HG03064 (cell line): ENCODE results near the gene PLAC9.
"Not testable (repeated sequence)": the region's sequence is repeated elsewhere in the genome, so short reads cannot be mapped to it uniquely, and the experiment has no call there.

Experiments
- ATAC-seq: cut with Tn5 transposase; IDR thresholded peaks from one replicate; pipeline ENCODE4 v1.9.1; 2021; ENCODE audit warnings: low read depth; ENCODE audit not compliant: unreplicated experiment

The PLAC9 gene

DNA sequence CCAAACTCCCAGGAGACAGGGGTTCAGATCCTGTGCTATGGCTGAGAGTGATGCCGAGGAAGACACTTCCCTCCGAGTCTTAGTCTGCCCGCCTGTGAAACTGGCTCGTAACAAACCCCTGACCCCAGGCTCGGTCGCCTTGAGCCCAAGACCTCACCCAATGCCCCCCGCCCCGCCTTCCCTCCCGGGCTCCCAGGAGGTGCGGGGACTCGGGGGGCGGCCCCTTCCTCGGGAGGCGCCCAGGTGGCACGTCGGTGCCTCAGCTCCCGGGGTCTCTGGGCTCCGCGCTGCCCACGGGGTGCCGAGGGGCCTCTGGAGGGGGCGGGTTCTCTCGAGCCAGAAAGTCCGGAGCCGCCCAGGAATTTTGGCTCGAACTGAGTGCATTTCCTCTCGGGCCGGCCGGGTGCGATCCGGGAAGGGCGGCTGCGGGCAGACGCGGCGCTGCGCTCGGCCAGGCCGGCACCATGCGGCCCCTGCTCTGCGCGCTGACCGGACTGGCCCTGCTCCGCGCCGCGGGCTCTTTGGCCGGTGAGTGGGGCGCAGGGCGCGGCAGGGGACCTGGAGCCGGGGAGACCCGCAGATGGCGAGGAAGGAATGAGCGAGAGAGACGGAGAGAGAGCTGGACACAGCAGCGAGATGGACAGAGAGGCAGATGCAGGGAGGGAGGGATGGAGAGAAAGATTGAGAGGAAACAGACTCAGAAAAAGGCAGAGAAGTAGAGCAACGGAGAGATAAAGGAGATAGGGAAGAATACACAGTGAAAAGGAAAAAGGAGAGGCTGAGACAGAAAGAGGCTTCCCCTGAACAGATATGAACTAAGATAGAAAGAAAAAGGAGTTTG is at the start of gene PLAC9:
Gene PLAC9 (plus strand): TSS at position 432 of the 841 bp plus-strand sequence. CDS start 33 bp downstream, at position 465.
- no peak for ATAC-seq

DNA sequence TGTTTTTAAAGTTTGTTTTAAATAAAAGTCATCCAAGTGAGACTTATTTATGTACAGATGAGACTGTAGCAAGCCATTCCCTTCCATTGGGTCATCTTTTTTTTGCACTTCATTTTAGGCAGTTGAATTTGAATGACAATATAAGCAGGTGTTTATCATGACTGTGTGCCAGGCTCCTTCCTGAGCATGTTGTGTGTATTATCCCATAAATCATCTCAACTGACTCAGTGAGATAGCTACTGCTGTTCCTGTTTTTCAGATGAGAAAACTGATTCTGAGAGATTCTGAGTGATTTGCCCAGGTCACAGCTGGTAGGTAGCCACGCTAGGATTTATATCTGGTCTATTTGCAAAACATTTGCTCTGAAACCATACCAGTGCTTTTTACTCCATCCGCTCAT is 42.4 kb upstream of the PLAC9 start:
- ATAC-seq, result no peak

- ATAC-seq, result no peak
These were observed 38.3 kb upstream of the PLAC9 start for GRCh38 chr10:80094231-80094630.

DNA sequence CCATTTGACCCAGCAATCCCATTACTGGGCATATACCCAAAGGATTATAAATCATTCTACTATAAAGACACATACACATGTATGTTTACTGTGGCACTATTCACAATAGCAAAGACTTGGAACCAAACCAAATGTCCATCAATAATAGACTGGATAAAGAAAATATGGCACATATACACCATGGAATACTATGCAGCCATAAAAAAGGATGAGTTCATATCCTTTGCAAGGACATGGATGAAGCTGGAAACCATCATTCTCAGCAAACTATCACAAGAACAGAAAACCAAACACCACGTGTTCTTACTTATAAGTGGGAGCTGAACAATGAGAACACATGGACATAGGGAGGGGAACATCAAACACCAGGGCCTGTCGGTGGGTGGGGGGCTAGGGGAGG is 34.3 kb upstream of the PLAC9 start:
- ATAC-seq, result not testable (repeated sequence)

- not testable (repeated sequence) for ATAC-seq
These were observed 33.2 kb upstream of the PLAC9 start for GRCh38 chr10:80099295-80099694.

DNA sequence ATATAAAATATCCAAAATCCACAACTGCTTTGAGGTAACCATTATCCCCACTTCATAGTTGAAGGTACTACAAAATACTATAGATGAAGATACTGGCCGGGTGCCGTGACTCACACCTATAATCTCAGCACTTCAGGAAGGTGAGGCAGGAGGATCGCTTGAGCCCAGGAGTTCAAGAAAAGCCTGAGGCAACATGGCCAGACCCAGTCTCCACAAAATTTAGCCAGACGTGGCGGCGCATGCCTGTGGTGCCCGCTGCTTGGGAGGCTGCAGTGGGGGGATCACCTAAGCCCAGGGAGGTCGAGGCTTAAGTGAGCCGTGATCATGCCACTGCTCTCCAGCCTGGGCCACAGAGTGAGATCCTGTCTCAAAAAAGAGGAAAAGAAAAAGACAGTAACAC is 32.4 kb upstream of the PLAC9 start:
- ATAC-seq, result no peak

- no peak for ATAC-seq
These were observed 31.5 kb upstream of the PLAC9 start for GRCh38 chr10:80100861-80101695.

- no peak for ATAC-seq
These were observed 28.2 kb upstream of the PLAC9 start for GRCh38 chr10:80104066-80104926.

GRCh38 chr10:80108576-80109239 is 23.8 kb upstream of the PLAC9 start:
- no peak for ATAC-seq

GRCh38 chr10:80110986-80111385 is 21.5 kb upstream of the PLAC9 start:
- no peak for ATAC-seq

DNA sequence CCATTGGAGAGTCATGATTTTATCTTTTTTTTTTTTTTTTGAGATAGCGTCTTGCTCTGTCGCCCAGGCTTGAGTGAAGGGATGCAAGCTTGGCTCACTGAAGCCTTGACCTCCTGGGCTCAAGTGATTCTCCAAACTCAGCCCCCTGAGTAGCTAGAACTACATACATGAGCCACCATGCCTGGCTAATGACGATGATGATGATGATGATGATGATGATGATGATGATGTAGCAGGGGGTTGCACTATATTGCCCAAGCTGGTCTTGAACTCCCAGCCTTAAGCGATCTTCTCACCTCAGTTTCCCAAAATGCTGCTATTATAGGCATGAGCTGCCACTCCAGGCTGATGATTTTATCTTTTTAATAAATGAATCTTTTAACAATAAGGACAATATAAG is 13.9 kb upstream of the PLAC9 start:
- no peak for ATAC-seq

DNA sequence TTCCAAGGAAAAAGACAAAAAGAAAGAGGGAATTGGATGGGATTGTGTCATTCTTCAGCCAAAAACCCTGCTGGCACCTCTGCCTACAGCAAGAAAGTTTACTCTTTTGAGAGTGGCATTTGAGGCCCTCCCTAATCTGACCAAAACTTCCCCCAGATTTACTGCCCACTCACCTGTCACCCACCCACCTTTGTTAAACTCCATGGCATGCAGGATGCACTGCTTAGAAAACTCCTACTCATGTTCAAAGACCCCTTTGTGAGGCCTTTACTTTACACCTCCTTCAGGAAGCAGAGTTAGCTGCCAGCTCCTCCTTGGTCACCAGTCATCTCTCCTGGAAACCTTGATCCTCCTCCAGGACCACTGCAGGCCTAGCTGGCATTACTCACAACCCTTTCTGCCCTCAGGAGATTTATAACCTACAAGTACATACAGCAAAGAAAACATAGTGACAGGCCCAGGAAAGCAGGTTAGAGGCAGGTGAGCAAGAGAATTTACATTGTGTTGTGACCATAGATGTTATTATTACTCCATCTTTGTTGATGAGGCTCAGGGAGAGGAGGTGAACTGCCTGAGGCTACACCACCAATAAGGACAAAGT is 10.3 kb upstream of the PLAC9 start:
- ATAC-seq, result no peak

- no peak for ATAC-seq
These were observed 9.8 kb upstream of the PLAC9 start for GRCh38 chr10:80122746-80123145.

- ATAC-seq, result no peak
These were observed 5.7 kb upstream of the PLAC9 start for GRCh38 chr10:80126876-80127275.

DNA sequence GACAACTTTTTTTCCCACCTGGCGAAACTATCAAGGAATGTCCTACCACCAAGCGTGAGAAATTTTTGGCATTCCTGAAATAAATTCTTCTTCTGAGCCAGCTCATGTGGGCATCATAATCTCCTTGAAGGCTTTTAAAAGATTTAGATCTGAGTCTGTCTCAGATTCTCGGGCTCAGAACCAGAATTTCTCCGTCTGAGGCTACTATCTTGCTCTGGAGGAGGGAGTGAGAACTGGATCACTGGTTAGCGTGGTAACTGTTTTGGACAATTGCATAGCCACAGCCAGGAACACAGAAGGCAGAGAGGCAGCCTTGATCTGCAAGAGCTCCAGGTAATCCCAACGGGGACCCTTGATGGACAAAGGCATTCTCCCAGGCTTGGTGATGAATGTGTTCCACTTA is 1.0 kb upstream of the PLAC9 start:
- ATAC-seq, result no peak

DNA sequence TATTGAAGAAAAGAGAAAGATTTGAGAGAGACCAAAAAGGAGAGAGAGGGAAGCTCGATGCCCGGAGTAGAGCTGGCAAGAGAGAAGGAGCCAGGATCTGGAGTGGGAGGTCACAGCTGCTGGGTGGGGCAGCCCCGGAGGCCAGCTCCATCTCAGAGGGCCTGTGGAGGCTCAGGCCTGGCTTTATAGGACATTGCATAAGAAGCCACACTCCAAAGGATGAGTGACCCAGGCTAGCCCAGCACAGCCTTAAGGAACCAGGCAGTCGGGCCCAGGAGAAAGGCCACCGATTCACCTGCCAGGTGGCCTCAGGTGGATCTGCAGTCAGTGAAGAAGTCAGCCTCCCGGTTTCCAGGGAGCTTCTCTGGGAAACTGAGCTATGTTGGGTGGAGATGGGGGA is 676 bp downstream of the PLAC9 start:
- no peak for ATAC-seq

GRCh38 chr10:80133687-80134086 is 1.2 kb downstream of the PLAC9 start:
- ATAC-seq, result not testable (repeated sequence)

DNA sequence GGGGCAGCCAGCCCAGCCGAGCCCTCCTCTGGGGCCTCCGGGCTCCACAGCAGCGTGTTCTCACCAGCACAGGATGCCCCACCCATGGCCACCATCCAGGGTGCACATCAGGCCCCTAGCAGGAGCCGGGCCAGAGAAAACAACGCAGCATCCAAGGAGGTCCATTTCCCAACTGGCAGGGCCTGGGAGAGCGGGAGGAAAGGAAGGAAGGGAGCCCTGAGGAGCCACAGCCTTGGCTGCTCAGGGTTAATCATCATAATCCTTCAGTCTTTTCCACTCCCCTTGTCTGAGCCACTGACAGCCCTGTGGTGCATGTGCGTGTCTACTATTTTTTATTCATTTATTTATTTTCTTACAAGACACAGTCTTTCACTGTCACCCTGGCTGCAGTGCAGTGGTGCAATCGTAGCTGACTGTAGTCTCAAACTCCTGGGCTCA is 3.6 kb downstream of the PLAC9 start:
- ATAC-seq, result no peak

DNA sequence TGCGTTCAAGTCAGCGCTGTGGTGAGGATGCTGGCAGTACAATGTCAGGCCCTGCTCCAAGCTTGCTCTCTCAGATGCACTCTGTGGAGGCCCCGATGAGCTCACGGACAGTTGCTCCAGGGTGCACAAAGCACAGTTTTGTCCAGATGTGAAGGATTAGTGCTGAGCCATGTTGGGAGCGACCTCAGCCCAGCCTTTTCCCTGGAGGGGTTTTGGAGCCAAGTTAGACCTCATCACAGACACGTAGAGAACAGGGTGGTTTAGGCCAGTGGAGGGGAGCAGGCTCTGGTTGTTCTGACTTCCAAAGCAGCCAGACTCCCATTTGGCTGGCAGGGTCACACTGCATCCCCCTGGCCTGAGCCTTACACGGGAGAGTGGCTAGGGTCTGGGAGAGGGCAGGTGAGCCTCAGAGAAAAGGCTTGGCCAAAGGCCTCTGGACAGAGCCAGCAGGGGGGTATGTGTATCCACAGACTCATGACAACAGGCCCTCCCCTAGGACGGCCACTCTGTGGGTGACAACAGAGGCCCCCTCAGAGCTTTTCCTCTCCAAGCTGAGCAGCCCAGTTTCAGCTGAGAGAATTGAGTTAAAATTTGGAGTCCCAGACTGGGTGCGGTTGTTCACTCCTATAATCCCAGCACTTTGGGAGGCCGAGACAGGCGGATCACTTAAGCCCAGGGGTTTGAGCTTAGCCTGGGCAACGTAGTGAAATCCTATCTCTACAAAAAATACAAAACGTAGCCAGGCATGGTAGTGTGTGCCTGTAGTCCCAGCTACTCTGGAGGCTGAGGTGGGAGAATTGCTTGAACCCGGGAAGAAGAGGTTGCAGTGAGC is 4.7 kb downstream of the PLAC9 start:
- no peak for ATAC-seq
